ENCODE results near the gene ORC6.

DNA sequence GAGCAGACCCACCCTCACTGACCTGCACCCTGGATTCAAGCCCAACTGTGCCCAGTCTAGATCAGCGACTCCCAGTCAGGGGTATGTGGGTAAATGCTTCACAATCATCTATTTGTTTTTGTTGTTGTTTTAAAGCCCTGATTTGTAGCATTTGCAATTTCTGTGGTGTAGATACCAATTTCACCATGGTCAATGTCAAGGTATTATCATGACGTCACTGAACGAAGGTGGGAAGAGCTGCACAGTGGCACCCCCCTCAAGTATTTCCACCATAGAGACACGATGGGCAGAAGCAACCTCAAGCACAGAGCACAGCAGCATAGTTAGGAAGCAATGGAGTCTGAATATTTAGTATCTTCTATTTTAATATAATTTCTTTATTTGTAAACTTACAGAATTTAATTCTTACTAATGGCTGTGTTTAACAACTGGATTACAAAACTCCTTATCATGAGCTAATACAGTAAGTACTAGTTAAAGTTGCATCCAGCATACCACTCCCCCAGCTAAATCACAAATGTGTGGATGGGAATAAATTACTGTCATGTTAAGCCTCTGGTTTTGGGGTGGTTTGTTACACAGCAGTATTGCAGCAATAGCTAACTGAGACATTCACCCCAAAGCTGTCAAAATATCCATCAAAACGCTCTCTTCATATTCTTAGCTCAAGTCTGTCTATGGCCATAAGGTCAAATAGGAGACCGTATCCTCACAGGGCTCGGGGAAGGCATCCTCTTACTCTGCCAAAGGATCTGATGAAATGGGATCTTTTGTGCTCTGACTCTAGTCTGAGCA, 25.5 kb downstream of the ORC6 start:
- TF ChIP-seq SIN3A (IDR thresholded peaks at IDR 0.05; ENCODE audit: borderline replicate concordance, insufficient read depth, low read length): no peak
- TF ChIP-seq TAF1 (IDR thresholded peaks at IDR 0.05; ENCODE audit: borderline replicate concordance, insufficient read depth, low read length): no peak
- no peak for TF ChIP-seq FOXP2 (optimal IDR thresholded peaks at IDR 0.05; ENCODE audit: borderline replicate concordance, extremely low read depth, extremely low read length, insufficient read depth)
- TF ChIP-seq, protein P1, sequence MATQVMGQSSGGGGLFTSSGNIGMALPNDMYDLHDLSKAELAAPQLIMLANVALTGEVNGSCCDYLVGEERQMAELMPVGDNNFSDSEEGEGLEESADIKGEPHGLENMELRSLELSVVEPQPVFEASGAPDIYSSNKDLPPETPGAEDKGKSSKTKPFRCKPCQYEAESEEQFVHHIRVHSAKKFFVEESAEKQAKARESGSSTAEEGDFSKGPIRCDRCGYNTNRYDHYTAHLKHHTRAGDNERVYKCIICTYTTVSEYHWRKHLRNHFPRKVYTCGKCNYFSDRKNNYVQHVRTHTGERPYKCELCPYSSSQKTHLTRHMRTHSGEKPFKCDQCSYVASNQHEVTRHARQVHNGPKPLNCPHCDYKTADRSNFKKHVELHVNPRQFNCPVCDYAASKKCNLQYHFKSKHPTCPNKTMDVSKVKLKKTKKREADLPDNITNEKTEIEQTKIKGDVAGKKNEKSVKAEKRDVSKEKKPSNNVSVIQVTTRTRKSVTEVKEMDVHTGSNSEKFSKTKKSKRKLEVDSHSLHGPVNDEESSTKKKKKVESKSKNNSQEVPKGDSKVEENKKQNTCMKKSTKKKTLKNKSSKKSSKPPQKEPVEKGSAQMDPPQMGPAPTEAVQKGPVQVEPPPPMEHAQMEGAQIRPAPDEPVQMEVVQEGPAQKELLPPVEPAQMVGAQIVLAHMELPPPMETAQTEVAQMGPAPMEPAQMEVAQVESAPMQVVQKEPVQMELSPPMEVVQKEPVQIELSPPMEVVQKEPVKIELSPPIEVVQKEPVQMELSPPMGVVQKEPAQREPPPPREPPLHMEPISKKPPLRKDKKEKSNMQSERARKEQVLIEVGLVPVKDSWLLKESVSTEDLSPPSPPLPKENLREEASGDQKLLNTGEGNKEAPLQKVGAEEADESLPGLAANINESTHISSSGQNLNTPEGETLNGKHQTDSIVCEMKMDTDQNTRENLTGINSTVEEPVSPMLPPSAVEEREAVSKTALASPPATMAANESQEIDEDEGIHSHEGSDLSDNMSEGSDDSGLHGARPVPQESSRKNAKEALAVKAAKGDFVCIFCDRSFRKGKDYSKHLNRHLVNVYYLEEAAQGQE (IDR thresholded peaks at IDR 0.05; ENCODE audit: insufficient read depth in 1 of 2, low read depth in 2 of 2, low read length in 2 of 2): no peak
